ENCODE results near the gene PAX9.

Gene PAX9

DNA sequence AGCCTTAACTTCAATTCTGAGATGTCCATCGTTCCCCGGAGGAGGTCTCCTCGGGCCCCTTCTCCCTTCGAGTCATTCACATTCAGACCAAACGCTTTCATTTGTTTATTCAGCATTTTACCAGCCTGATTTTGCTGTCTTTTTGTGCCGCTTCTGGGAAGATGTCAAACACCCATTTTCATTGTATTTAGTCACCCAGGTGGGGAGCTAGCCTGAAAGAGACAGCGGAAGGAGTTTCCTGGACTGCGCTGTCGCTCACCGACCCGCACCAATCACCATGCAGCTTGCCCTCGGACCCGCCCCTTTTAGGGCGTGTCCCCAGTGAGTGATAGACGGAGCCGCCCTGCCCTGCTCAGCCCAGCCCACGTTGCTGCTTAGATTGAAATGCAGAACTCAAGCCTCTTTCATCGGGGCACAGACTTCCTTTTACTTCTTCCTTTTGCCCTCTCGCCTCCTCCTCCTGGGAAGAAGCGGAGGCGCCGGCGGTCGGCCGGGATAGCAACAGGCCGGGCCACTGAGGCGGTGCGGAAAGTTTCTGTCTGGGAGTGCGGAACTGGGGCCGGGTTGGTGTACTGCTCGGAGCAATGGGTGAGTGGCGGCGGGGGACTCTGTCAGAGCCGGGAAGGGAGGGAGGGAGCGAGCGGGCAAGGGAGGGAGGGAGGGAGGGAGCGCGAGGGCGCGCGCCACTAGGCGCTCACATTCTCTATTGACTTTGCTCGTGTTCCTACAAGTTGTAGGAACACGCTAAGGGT is at the start of gene PAX9:
Gene PAX9 (plus strand): TSS at position 355 of the 752 bp plus-strand sequence. CDS start 230 bp downstream, at position 585.
- TF ChIP-seq, protein P1, sequence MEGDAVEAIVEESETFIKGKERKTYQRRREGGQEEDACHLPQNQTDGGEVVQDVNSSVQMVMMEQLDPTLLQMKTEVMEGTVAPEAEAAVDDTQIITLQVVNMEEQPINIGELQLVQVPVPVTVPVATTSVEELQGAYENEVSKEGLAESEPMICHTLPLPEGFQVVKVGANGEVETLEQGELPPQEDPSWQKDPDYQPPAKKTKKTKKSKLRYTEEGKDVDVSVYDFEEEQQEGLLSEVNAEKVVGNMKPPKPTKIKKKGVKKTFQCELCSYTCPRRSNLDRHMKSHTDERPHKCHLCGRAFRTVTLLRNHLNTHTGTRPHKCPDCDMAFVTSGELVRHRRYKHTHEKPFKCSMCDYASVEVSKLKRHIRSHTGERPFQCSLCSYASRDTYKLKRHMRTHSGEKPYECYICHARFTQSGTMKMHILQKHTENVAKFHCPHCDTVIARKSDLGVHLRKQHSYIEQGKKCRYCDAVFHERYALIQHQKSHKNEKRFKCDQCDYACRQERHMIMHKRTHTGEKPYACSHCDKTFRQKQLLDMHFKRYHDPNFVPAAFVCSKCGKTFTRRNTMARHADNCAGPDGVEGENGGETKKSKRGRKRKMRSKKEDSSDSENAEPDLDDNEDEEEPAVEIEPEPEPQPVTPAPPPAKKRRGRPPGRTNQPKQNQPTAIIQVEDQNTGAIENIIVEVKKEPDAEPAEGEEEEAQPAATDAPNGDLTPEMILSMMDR (IDR thresholded peaks at IDR 0.05; ENCODE audit: low read depth, low read length, missing control alignments): no peak
- no peak for DNase-seq (ENCODE audit: extremely low read depth, low read depth)
- H3K4me3 ChIP-seq (replicated peaks; ENCODE audit: low read depth, low read length): no peak within 1 kb of the TSS; the same call in 1 of the 2 replicates

DNA sequence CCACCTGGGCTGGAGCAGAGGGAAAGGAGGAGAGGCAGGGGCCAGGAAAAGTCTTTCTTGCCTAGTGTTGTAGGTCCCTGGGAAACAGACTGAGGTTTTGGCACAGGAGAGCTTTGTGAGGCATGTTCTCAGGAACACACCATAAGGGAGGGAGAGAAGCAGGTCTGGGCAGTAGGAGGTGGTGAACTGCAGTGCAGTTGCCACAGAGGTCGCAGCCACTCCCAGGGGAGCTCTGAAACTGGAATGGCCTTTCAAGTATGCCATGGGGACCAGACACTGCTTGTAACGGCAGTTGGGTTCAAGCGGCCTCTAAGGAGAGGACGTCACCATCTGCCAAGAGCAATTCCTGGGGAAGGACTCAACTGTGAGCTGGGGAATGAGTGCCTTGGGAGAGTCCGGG is 43.8 kb upstream of the PAX9 start:
- DNase-seq (ENCODE audit: extremely low read depth, low read depth): no peak
- TF ChIP-seq, protein P1 (IDR thresholded peaks at IDR 0.05; ENCODE audit: low read depth, low read length, missing control alignments): no peak
- no peak overlapping the region for H3K4me3 ChIP-seq (replicated peaks; ENCODE audit: low read depth, low read length)

DNA sequence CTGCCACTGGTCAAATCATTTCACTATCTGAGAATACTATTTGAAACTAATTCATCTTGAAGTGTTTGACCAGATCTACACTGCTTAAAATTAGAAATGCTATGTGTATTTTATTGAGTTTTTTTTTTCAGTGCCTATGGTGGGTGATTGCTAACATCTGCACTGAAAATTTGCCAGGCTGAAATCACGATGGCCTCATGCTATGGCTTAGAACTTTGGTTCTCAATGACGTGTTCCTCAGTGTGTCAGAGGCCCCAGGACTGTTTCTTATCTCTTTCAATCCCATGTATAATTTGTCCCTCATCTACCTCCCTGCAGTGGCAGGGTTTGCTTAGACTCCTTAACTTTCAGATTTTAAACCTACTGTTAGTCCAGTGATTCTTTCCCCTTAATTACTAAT is 43.0 kb upstream of the PAX9 start:
- TF ChIP-seq, protein P1 (IDR thresholded peaks at IDR 0.05; ENCODE audit: low read depth, low read length, missing control alignments): no peak
- no peak for DNase-seq (ENCODE audit: extremely low read depth, low read depth)
- no peak overlapping the region for H3K4me3 ChIP-seq (replicated peaks; ENCODE audit: low read depth, low read length)

DNA sequence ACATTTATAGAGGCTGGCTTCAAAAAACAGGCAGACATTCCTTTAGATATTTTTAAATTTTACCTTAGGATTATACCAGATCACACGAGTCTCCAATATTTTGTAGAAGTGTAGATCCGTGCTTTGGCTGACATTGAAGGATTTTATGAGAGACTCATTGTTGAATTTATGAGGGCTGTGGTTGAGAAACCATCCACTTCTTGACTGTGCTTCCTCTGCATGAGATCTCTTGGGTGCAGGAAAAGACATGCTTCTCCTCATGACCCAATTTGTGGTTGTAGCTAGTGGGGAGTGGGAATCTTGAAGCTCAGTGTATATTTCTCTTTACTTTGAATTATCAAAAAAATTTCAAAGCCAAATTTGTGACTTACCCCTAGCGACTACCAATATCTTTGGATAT is 42.5 kb upstream of the PAX9 start:
- no peak overlapping the region for H3K4me3 ChIP-seq (replicated peaks; ENCODE audit: low read depth, low read length)
- TF ChIP-seq, protein P1 (IDR thresholded peaks at IDR 0.05; ENCODE audit: low read depth, low read length, missing control alignments): no peak
- no peak for DNase-seq (ENCODE audit: extremely low read depth, low read depth)

DNA sequence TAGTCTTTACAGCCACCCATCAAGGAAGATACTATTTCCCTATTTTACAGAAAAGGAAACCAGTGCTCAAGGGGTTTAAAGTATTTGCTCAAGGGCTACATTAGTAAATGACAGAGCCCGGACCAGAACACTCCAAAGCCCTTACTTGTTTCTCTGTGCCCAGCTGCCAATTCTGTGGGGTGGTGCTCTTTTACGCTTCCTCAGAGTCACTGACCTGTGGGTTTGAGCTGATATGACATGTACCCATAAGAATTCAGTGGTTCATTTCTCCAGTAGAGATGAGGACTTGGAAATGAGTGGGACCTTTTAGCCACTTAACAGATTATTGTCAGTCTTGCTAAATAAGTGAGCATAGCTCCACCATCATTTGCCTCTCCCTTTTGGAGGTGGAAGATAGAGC is 41.8 kb upstream of the PAX9 start:
- H3K4me3 ChIP-seq (replicated peaks; ENCODE audit: low read depth, low read length): no peak overlapping the region
- no peak for DNase-seq (ENCODE audit: extremely low read depth, low read depth)
- TF ChIP-seq, protein P1 (IDR thresholded peaks at IDR 0.05; ENCODE audit: low read depth, low read length, missing control alignments): no peak

DNA sequence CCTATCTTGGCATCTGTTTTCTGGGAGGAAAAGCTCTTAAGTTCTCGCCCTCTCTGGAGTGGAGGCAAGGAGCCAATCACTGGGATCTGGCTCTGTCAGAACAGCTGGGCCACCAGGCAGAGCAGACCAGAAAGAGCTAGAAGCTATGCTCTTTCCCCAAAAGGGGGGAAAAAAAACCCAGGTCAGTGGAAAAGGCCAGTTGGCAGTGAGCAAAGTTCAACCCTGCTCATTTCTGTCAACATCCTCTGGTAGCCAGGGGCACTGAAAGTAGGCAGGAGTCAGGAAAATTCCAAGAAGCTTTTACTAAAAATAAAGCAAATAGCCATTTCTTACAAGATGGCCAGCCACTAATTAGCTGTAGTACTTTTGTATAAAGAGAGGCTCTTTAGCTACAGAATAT is 36.6 kb upstream of the PAX9 start:
- DNase-seq (ENCODE audit: extremely low read depth, low read depth): no peak

More for the DNA sequence above, 36.6 kb upstream of the PAX9 start:
- H3K4me3 ChIP-seq (replicated peaks; ENCODE audit: low read depth, low read length): no peak overlapping the region
- TF ChIP-seq, protein P1 (IDR thresholded peaks at IDR 0.05; ENCODE audit: low read depth, low read length, missing control alignments): no peak

Data from HFF-Myc (cell line).